Brain pericyte (primary cell): Measurements from ENCODE around the gene PRELID1.
"Not testable (repeated sequence)": the region's sequence is repeated elsewhere in the genome, so short reads cannot be mapped to it uniquely, and the experiment has no call there.

Source experiments
- DNase-seq: peaks from one replicate; pipeline ENCODE4 v3.0.0-alpha.2; 2012; ENCODE audit warnings: low read depth, low spot score

PRELID1 gene, protein sequence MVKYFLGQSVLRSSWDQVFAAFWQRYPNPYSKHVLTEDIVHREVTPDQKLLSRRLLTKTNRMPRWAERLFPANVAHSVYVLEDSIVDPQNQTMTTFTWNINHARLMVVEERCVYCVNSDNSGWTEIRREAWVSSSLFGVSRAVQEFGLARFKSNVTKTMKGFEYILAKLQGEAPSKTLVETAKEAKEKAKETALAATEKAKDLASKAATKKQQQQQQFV

DNA sequence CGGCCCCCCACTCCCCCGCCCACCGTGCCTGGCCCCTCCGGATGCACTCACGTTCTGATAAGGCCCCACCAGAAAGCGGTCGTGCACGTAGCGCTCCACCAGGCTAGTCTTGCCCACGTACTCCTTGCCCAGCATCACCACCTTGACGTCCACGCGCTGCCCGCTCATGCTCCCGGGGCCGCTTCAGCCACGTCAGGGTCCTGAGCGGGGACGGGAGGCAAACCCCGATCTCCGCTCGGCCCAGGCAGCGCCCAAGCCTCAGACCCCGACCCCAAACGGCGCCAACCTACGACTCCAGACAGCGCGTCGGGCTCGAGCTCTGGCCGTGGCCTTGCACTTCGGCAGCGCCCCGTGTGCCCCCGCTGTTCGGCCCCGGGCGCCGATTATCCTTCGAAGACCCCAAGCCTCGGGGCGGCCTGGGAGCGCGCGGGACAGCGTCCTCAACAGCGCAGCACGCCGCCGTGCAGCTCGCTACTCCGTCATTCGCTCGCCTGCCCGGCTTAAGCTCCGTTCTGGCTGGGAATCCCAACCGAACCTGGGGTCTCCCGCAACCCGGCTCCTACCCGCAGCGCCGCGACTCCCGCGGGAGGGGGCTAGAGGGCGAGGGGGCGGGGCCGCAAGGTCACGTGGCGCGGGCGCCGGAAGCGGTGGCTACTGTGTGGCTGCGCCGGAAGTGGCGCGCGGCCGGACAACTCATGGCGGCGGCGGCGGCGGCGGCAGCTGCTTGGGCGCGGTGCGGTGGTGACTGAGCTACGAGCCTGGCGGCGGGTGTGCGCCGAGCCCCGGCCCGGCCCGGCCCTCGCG is at the start of gene PRELID1, which contains the start of gene RAB24:
Gene PRELID1 (plus strand): TSS at position 679 of the 804 bp plus-strand sequence. CDS start 187 bp downstream, outside the sequence.
Gene RAB24 (minus strand): TSS at position 599 of the 804 bp plus-strand sequence. CDS start 431 bp downstream, at position 168.
- no peak for DNase-seq

DNA sequence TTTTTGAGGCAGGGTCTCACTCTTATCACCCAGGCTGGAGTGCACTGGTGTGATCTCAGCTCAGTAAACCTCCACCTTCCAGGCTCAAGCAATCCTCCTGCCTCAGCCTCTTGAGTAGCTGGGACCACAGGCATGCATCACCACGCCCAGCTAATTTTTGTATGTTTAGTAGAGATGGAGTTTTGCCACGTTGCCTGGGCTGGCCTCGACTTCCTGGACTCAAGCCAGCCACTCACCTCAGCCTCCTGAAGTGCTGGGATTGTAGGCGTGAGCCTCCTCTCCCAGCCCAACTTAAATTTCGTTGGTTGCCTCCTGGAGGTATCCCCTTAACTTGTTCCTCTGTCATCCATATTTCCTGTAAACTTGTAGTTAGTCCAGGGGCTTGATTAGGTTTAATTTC is 47.3 kb upstream of the PRELID1 start:
- DNase-seq: no peak

DNA sequence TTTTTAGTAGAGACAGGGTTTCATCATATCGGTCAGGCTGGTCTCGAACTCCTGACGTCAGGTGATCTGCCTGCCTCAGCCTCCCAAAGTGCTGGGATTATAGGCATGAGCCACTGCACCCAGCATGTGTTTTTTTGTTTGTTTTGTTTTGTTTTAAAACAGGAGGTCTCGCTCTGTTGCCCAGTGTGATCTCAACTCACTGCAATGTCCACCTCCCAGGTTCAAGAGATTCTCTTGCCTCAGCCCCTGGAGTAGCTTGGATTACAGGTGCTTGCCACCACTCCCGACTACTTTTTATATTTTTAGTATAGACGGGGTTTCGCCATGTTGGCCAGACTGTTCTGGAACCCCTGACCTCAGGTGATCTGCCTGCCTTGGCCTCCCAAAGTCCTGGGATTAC is 44.9 kb upstream of the PRELID1 start:
- not testable (repeated sequence) for DNase-seq

DNA sequence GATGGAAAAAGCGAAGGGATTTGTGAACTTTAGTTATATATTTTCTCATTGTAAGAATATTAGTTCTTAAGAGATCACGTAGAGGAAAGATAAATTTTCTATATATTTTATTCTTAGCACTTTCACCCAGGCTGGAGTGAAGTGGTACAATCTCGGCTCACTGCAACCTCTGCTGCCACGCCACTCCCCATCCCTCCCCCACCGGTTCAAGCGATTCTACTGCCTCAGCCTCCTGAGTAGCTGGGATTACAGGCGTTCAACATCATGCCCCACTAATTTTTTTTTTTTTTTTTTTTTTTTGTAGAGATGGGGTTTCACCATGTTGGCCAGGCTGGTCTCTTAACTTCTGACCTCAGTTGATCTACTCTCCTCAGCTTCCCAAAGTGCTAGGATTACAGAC is 42.6 kb upstream of the PRELID1 start:
- no peak for DNase-seq

DNA sequence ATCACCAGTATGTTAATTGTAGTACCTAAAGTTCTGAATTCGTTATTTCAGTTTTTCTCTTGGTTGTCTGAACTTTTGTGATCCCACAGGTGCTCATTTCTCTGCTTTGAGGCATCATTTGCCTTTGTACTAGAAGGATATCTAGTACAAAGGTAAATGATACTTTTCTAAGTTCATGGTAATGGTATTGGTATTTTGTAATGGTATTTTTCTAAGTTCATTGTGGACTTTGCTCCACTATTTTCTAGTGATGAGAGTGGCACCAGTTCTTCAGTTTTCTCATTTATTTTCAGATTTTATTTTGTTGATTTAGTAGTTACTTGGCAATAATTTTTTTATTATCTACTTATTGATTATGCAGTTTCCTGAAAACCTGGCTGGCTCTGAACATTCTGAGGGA is 42.1 kb upstream of the PRELID1 start:
- no peak for DNase-seq

DNA sequence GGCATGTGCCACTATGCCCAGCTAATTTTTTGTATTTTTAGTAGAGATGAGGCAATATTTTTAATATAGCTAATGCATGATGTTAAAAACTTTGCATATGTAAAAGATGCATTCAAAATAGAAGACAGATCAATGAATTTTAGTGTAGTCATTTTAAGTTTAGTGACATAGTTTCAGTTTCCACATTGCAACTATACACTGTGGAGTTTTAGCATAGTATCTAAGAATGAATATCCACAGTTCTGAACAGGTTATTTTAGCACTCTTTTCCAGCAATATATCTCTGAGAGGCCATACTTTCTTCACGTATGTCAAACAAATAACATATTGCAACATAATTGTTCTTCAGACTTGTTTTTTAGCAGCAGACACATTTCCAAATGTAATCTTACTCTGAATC is 39.4 kb upstream of the PRELID1 start:
- no peak for DNase-seq

DNA sequence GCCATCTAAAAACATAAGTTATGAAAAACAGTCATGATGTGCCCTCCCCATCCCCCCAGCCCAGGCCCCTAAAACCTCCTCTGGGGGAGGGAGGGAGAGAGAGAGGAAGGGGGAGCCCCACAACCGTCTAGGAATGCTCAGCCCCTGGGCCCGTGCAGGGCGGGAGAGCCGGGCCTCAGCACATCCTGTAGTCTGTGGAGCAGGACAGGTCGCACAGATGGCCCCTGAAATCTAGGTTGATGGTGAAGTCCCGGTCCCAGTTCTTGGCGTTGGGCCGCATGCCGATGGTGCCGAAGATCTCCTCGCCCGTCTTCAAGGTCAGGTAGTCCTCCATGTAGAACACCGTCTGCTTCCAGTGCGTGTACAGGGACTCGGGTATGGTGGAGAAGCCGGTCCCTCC is 38.2 kb upstream of the PRELID1 start:
- DNase-seq: no peak

DNA sequence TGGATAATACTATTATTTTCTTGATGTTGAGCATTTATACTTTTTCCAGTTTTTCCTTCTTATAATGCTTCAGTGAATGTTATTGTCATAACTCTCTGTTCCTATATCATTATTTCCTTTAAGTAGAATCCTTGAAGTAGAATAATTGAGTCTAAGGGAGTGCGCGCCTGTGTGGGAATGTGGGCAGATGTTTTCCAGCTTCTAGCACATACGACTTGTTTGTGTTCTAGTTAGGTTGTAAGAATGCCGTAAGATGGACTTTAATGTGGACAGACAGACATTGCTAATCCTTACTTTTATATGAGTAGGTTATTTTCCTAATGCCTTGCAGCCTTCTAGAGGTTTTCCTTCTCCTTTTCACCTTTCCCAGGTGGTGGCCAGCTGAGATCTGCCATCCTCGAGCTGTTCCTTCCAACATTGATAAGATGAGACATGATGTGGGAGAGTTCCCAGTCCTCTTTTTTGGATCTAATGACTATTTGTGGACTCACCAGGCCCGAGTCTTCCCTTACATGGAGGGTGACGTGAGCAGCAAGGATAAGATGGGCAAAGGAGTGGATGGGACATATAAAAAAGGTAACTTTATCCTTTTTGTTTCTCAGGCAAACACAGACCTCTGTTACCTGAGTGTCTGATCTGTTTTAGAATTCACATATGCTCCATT is 34.2 kb upstream of the PRELID1 start:
- DNase-seq: no peak

DNA sequence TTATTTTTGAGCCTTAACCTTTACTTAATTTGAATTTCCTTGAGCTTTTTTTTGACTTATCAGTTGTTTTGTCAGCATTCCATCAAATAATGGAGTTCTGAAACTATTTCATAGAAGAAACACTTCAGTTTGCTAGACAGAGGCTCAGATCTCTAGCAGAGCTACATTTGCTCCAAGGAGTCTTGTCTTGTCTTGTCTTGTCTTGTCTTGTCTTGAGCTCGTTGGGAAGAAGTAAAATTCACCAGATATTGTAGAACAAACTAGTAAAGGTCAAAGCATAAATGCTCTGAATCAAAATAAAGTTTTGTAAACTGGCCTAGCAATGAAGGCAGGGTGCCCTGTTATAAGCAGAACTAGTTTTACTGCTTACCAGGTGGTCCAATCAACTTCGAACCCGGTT is 33.6 kb upstream of the PRELID1 start:
- DNase-seq: no peak

DNA sequence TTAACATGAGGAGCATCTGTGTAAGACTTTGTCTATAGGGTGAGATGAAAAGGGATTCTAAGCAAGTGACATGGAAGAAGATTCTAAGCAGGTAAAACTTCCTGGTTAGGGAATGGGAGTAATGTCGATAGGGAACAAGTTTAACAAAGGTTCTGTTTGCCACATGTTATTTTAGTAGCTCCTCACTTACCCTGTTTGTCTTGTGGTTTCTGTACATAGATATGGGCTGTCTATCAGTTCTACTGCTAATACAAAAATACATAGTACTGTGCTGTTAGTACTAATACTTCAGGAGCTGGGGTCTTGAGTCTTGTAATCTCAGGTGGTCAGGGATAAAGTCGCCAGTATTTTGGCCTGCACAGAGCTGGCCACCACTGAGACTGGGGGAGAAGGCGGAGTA is 32.9 kb upstream of the PRELID1 start:
- DNase-seq: no peak

DNA sequence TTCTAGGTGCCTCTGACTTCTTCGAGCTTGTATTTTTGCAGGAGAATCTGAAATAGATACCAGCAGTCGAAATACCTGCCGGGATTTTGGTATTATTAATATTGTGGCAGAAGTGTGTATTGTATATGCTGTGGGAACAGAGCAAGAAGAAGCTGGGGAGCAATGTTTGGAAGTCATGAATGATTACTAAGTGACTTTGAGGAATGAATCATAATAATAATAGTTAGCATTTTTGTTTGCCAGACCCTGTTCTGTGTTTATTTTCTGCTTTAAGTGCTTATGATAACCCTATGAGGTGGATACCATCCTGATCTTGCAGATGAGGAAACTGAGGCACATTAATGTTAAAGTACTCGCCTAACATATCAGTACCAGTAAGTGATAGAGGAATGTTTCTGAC is 32.5 kb upstream of the PRELID1 start:
- DNase-seq: no peak

DNA sequence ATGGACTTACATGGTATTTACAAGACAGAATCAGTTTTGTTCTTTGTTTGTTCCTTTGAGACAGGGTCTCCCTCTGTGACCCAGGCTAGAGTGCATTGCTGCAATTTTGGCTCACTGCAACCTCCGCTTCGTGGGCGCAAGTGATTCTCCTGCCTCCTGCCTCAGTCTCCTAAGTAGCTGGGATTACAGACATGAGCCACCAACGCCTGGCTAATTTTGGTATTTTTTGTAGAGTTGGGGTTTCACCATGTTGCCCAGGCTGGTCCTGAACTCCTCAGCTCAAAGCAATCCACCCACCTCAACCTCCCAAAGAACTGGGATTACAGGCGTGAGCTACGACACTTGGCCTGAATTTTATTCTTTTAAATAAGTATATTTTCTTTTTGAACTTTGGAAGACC is 27.7 kb upstream of the PRELID1 start:
- no peak for DNase-seq

DNA sequence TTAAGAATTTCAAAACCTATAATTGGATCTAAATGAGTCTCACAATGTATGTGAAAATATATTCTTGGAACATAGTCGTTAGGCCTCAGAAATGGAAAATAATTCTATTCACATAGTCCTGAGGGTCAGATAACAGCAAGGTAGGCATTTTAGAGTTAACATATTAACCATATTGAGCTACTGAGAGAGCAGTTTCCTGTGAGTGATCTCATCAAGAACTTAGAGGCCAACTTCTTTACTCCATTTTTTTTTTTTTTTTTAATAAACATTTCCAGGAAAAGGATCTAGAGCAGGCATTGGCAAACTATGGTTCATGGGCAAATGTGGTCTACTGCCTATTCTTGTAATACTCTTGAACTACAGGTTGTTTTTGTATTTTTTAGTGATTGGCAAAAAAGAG is 26.7 kb upstream of the PRELID1 start:
- DNase-seq: no peak

DNA sequence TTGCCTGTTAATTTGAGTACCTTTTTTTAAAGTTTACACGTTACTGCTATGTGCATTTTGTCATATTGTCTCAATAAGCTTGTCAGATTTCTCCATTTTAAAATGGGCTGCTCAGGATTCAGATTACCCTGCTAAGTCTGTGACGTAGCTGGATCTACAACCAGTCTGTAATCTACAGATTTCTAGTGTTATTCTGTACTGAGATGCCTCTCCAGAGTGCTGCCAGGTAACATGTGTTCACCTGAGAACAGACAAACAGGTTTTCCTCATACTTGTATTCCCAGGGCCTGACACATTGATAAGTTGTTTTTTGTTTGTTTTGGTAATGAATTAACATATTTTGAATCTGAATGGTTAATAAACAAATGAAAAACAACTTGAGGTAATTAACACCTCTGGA is 15.4 kb upstream of the PRELID1 start:
- DNase-seq: no peak

DNA sequence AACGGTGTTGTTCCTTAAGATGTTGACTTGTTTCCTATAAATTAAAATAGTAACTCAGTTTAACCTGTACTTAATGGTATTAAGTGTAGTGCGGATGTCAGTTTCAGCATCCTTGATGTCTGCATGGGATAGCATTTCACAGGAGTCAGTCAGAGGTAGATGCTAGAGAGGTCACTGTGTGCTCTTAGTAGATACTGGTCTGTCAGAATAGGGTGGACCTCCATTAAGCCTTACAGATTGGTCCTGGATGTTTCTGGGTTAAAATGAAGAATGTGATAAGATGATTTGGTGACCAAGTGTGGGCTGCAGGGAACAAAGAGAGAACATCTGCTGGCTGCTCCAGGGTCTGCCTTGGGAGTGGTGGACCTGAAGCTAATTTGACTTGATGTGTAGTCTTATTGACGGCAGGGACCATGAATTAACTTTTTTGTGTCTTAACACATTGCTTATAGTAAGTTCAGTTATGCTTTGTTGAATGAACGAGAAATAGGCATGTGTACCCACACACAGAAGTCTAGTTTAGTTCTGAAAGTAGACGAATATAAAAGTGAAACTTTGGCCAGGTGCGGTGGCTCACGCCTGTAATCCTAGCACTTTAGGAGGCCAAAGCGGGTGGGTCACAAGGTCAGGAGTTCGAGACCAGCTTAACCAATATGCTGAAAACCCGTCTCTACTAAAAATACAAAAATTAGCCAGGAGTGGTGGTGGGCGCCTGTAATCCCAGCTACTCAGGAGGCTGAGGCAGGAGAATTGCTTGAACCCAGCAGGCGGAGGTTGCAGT is 12.6 kb upstream of the PRELID1 start:
- no peak for DNase-seq

DNA sequence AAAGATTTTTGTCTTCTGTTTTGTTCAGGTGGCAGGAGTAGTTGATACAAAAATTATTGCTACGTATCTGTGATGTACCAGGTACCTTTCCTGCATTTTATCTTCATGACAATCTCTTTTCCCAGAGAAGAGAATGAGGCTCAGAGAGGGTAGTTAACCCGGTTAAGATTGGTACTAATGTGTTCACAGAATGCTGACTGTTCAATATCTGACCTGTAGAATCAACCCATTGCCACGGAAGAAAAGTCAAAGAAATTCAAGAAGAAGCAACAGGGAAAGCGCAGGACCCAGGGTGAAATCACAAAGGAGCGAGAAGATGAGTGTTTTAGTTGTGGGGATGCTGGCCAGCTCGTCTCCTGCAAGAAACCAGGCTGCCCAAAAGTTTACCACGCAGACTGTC is 11.9 kb upstream of the PRELID1 start:
- DNase-seq: no peak

DNA sequence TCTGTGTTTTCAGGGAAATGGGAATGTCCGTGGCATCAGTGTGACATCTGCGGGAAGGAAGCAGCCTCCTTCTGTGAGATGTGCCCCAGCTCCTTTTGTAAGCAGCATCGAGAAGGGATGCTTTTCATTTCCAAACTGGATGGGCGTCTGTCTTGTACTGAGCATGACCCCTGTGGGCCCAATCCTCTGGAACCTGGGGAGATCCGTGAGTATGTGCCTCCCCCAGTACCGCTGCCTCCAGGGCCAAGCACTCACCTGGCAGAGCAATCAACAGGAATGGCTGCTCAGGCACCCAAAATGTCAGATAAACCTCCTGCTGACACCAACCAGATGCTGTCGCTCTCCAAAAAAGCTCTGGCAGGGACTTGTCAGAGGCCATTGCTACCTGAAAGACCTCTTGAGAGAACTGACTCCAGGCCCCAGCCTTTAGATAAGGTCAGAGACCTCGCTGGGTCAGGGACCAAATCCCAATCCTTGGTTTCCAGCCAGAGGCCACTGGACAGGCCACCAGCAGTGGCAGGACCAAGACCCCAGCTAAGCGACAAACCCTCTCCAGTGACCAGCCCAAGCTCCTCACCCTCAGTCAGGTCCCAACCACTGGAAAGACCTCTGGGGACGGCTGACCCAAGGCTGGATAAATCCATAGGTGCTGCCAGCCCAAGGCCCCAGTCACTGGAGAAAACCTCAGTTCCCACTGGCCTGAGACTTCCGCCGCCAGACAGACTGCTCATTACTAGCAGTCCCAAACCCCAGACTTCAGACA is 9.6 kb upstream of the PRELID1 start:
- no peak for DNase-seq

DNA sequence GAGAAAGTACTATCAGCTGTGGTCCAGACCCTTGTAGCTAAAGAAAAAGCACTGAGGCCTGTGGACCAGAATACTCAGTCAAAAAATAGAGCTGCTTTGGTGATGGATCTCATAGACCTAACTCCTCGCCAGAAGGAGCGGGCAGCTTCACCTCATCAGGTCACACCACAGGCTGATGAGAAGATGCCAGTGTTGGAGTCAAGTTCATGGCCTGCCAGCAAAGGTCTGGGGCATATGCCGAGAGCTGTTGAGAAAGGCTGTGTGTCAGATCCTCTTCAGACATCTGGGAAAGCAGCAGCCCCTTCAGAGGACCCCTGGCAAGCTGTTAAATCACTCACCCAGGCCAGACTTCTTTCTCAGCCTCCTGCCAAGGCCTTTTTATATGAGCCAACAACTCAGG is 9.0 kb upstream of the PRELID1 start:
- DNase-seq: no peak

DNA sequence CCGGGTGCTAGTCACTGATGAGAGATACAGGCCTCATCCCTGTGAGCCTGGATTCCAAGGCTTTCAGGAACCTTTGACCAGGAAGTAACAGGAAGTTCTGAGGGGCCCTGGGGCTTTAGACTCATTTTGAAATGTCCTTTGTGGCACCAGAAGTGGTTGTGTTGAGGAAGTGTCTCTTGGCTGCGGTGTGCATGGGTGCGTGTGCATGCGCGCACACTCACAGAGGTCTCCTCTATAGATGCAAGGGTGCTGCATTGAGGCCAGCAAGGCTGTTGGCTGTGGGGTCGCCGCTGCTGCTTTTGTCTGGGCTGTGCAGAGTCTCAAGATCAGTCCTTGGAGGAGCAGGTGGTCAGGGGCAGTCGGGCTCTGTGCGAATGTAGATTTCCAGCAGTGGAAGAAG is 7.7 kb upstream of the PRELID1 start:
- no peak for DNase-seq

DNA sequence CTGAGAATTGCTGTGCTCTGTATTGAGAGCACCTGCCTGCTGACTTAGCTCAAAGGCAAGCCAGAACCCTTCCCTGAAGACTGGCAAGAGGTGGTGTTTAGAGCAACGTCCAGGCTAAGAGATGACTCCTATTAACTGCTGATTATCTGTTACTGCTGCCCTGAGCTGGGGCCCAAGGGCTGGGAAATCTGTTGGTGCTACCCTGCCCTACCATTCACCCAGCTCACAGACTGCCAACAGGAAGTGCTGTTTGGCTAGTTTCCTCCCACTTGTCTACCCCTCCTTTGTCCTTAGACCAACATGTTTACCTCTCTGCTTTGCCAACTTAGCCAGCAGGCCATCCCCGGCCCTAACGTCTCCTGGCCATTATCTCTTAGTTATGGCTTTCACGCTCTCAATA is 7.0 kb upstream of the PRELID1 start:
- DNase-seq: no peak

DNA sequence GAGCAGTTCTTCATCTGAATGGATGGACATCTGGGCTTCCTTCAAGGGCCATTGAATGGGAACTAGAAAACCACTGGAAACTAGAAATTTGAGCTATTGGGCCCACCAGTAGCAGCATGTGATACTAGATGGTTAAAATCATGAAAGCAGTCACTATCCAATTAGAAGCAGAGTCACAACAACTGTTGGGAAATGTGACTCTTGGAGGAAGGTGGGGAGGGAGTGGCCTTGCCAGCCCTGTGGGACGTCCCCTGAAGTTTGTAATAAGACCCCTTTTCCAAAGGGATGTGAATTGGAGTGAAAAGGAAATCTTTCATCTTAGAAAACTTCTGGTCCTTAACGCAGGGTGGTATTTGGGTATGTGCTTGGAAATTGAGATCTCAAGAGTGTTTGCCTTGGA is 5.7 kb upstream of the PRELID1 start:
- no peak for DNase-seq
